Activated effector memory CD4-positive, alpha-beta T cell treated with anti-CD3 and anti-CD28 coated beads, Interleukin-2, amount 50 U/mL, for 16 hours (primary cell): ENCODE measurements around the gene RBBP8NL.
"Not testable (repeated sequence)": the region's sequence is repeated elsewhere in the genome, so short reads cannot be mapped to it uniquely, and the experiment has no call there.

Experiments used
- DNase-seq: peaks from one replicate; pipeline ENCODE4 v3.0.0-alpha.2; 2020

RBBP8NL gene

DNA sequence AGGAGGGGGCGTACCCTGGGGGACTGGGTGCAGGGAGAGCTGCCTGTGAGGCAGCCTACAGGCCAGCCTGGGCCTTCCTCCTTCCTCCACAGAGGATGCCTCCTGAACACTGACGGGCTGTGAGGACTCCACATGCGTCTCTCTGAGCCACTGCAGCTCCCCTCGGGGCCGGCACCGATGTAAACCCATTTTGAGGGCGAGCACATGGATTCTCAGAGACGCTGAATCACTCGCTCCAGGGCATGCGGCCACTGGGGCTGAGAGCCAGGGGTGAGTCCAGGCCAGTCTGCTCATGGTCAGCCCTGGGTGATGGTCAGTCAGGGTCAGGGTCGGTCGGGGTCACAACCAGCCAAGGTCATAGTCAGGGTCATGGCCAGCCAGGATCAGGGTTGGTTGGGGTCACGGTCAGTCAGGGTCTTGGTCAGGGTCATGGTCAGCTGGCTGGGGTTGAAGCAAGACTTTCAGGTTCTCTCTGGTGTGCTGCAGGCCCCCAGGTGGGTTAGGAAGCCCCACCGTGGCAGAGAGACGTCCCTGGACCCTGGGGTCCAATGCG is 14.7 kb upstream of the RBBP8NL start:
- DNase-seq: no peak

DNA sequence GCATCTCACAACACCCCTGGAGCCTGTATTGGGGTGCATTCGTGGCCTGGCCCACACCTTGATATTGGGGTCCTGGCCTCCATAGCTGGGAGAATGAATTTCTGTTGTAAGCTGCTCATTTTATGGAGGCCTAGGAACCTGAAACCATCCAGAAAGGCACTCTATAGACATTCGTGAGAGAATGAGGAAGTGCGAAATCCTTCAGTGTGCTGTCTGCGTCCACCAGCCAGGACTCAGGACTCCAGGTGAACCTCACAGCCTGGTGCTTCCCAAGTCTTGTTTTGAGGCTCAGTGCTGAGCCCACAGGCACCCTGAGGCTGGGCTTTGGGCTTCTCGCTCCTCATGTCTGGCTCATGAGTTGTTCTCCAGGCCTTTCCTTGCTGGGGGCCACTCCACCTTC is 11.9 kb upstream of the RBBP8NL start:
- no peak for DNase-seq

DNA sequence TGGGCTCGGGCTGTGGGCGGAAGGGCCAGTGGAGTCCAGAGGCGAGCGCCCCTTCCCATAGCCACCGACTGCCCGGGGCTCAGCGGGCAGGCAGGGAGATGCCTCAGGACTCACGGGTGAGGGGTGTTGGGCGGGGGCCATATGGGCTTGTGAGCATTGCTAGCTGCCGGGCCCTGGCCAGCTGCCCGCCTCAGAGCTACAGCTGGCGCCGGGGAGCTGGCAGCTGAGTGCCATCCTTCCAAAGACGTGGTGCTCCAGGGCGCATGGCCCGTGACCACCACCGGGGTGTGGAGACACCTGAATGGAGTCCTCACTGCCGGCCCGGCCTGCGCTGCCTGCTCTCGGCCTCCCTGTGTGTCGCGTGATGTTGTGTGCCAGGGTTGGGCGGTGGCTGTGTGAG is 10.6 kb upstream of the RBBP8NL start:
- no peak for DNase-seq

DNA sequence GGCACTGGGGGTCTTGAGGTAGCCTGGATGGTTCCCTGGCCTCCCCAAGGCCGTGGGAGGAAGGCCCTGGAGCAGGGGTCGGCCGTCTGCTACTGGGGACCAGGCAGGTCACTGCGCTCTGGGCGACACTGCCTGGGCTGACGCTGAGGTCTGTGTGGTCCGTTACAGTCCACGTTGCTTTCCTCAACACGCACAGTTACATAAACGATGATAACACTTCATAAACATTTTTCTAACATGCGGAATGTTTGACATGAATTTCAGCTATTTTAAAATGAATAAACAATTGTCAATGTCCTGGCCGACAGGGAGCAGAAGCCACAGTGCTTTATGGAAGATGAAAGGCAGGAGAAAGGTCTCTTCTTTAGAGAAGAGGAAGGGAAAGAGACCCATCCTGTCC is 10.2 kb upstream of the RBBP8NL start:
- DNase-seq: no peak

DNA sequence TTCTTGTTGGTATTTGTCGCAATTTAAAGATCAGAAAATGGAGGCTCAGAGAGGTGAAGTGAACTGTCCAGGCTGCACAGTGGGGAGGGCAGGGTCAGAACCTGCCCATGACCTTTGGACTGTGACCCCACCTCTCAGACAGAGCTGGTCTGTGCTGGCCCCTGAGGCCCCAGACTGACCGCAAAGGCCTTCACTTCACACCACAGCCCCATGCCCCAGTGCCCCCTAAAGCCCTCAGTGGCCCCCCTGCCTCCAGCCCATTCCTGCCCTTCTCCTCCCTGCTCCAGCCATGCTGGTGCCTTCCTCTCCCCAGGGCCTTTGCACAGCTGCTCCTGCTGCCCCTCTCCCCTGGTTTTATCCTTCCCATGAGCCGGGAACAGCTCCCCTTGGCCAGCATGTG is 9.4 kb upstream of the RBBP8NL start:
- DNase-seq: no peak

DNA sequence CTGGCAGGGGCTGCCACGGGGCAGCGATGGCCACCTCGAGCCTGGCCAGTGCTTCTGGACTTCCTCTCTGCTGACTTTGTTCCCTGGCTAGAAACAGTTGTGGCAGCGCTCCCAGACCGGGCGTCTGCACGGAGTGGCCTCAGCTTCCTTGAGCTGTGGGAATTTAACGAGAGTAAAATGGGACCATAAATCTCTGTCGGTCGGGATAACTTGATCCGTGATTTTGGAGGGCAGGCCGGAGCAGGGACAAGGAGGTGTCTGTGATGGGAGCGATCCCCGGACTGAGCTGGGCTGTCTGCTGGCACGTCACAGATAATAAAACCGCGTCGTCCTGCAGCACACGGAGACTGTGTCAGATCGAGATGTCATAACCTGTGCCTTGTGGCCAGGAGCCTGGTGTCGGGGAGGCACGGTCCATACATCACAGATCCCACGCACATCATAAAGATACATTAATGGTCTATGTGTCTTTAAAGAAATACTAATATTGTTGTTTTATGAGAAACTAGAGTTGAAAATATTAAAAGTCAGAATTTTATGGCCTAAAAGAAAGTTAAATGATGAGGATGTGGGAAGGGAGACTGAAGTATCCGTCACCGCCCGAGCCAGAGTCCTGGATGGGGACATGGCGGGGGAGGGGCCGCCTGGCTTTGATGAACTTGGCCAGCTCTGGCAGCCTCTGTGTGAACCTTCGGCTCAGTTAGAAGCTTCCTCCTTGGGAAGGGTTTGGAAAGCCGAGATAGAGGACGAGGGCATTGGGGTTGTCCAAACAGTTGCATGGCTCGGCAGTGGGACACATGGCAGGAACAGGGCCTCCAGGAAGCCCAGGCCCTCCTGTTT is 6.5 kb upstream of the RBBP8NL start:
- no peak for DNase-seq

DNA sequence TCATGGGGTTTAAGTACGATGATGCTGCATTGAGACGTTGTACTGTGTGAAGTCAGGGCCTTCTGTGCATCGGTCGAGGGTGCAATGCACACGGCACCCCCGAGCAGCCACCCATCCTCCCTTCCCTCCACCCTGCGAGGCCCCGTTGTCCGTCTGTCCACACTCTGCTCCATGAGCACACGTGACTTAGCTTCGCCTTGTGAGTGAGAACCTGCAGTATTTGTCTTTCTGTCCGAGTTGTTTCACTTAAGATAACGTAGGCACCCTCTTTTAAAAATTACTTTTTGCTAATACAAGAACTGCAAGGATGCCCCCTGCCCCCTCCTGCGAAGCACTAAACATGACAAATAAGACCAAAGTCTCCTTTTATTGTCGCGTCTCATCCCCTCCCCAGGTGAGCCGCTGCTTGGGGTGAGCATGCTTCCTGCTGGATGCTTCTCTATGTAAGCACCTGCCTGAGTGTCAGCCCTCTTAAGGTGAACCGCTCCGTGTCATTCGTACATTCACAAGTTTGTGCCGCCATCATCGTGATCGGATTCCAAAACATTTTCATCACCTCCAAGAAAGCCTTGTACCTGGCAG is 3.6 kb upstream of the RBBP8NL start:
- no peak for DNase-seq

DNA sequence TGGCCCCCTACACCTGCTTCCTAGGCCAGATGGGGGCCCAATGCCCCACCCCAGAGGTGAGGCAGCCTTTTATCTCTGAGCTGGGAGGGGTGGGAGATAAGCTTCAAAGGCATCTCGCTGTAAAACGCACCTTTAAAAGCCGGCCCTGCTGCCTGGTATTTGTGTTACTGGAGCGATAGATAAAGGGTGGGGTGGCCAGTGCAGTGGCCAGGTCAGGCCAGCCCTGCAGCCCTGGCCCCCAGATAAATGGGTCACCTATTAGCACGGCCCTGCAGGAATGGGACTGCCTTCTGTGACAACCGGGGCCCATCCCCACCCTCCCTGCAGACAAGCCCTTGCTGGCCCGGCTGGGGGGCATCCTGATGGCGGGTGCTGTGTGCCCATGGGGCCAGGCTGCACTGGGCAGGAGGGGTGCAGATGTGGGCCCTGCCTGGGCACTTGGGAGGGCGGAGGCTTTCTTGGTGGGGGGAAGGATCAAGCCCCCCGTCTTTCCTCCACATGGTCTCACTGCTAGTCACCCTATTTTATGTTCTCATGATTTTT is 3.0 kb upstream of the RBBP8NL start:
- no peak for DNase-seq

DNA sequence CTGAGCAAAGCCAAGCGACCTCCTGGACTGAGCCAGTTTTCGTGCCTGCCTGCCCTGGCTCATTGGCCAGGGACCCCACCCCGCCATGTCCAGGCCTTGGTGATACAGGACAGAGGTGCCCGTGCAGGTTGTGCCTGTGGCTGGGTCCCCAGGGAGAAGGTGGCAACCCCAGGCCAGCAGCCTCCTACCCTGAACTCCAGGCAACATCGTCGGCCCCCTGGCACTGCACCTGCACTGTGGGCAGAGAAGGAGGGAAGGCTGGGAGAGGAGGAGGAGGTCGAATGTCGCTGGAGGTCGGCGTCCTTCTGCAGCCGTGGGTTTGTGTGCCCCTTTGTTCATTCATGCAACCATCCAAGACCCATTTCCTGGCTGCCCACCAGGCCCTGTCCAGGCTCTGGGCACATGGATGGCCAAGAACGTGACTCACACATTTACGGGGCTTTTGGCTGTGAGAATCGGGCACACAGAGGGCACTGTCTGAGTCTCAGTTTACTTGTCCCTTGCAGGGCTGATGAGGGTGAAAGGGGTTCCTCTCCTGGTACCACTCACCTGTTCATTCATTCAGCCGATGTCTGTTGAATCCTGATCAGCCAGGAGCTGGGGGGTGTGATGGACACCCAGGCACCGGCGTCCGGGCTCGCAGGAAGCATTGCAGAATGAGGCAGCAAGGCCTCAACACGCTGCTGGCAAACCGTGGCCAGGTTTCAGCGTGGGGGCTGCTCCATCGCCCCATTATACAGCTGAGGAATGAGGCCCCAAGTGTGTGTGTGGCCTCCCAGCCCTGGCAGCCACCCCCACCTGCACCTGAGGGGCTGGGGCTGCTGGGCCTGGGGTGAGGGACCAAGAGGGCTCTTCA is 2.3 kb upstream of the RBBP8NL start:
- DNase-seq: no peak

DNA sequence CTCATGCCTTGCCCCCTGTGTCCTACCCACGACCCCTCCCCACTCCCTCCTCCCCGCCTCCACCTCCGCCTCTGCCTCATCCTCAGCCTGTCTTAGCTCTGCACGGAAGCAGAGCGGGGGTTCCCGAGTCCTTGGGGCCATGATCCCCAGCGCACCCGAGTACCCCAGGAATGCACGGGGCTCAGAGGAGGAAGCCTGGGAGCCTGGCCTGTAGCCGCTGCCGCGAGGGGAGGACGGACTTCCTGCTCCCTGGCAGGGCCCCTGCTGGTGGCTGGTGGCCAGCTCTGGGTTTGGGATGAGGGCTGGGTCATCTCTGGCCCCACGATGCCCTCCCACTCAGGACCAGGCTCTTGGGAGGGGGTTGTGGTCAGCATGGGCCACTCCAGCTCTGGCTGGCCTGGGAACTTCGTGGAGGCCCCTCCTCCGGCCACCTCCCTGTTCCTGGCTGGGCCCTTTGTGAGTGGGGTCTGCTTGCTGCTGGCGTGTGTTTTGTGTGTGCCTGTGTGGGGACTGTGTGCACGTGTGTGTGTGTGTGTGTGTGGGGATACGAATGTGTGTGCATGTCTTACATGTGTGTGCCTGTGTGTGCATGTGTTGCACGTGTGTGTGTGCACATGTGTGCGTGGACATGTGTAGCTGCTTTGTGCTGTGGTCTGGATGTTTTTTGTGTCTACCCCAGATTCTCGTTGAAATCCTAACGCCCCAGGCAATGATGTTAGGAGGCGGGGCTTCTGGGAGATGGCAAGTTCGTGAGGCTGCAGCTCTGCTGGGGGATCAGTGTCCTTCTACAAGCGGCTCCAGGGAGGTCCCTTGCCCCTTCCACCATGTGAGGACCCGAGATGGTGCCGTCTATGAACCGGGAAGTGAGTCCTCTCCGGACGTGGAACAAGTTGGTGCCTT is 1.3 kb upstream of the RBBP8NL start:
- no peak for DNase-seq

DNA sequence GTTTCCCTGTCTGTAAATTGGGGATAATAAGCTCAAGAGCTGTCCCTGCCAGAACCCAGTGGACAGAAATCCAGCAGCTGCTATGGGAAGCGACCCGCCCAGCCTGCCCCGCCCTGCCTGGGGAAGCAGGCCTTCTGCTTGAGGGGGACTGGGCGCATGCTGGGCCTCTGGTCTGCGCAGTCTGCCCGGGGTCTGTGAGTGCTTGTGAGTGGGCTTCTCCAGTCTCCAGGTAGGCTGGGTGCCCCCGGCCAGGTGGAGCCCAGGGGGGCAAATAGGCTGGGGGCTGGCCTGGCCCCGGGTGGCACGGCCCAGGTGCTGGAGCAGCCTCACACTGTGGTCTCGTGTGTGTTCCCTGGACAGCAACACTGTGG is 648 bp upstream of the RBBP8NL start:
- no peak for DNase-seq

DNA sequence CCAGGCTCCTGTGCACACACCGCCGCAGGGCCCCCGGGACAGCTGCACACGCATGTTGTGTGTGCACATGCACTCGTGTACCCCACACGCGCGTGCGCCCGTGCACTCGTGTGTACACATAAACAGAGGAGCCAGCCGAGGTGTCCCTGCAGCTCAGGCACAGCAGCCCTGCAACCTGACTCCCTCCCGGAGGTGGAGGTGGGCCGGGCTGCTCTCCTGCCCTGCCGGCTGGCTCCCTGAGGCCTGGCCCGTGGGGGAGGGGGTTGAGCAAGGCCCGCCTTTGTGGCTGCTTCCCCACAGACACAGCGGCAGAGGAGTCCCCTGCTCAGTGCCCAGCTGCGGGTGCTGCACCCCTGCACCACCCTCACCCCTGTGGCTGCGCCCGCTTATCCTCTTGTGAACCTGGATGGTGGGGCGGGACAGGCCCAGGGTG is 624 bp downstream of the RBBP8NL start:
- no peak for DNase-seq

DNA sequence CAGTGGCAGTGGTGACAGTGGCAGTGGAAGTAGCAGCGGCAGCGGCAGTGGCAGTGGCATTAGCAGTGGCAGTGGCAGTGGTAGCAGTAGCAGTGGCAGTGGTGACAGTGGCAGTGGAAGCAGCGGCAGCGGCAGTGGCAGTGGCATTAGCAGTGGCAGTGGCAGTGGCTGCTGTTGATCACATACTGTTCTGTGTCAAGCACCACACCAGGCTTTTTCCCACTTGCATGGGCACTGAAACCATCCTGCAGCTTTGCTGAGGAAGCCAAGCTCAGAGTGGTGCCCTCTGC is 1.3 kb downstream of the RBBP8NL start:
- not testable (repeated sequence) for DNase-seq

DNA sequence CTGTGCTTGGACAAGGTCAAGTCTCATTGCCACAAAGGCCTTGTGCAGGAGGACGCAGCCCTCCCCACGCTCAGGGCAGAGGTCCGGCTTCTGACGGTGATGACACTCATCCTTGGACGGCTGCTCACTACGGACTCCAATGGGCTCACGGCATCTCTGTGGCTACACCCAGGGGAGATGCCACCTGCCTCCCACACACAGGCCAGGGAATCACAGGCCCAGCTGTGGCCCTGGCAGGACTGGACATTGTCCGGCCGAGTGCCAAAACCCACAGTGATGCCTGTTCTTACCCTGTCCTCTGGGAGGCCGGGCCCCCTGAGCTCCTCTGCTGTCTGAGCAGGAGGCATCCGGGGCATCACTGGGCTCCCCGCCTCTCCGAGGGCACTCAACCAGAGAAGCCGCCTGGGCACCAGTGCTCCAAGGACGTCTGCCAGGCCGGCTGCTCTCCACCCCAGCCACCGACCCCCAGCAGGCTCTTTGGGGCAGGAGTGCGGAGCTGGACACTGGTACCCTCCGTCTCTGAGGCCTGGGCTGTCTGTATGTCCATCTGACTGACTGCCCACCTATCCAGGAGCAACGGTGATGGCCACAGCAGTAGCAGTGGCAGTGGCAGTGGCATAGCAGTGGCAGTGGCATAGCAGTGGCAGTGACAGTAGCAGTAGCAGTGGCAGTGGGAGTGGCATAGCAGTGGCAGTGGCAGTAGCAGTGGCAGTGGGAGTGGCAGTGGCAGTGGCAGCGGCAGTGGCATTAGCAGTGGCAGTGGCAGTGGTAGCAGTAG is 1.9 kb downstream of the RBBP8NL start:
- no peak for DNase-seq

DNA sequence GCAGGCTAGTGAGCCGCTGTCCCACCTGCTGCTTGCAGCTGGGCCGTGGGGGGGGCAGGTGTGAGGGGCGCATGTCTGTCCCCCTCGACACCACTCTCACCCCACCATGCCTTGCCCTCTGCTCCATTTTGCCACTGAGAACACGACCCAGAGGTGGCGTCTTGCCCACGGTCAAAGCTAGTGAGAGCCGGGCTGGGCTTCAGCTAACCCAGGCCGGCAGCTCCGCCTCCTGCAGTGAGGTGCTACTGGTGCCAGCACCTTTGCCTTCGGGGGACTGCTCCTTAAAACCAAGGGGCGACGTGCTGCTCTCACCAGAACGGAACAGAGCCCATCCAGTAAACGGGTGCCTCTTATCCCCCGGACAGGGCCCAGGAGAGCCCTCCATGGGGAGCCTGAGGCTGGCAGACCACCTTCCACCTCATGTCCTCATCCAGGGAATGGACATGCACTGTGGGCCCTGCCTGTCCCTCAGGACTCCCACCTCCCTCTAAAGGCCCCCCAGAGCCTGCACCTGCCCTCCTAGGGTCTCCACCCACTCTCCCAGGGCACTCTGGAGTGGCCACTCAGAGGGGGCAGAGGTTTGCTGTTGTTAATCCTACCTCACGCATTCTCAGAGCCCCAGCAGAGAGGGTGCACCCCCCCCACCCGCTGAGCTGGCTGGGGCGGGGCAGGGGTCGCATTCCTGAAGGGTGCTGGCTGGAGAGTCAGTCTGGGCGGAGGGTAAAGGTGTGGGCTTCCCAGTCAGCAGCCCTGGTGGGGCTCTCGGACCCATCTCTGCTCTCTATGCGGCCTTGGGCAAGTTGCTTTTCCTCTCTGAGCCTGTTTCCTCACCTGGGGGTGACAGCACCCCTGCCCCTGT is 2.9 kb downstream of the RBBP8NL start:
- DNase-seq: no peak

DNA sequence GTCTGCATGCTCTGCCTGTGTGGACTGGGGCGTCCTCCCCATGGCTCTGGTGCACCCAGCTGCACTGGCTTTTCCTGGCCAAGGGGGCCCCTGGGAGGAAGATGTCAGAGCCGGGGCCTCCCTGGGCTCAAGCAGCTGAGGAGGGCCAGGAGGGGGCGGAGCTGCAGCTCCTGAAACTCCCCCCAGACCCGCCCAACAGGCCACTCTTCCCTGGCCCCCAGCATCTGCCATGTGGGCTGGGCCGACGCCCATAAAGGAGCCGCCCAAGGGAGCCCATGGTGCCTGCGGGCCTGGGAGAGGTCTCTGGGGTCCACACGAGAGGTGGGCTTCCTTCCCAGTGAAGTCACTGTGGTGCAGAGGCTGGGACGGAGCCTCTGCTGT is 4.0 kb downstream of the RBBP8NL start:
- DNase-seq: no peak

DNA sequence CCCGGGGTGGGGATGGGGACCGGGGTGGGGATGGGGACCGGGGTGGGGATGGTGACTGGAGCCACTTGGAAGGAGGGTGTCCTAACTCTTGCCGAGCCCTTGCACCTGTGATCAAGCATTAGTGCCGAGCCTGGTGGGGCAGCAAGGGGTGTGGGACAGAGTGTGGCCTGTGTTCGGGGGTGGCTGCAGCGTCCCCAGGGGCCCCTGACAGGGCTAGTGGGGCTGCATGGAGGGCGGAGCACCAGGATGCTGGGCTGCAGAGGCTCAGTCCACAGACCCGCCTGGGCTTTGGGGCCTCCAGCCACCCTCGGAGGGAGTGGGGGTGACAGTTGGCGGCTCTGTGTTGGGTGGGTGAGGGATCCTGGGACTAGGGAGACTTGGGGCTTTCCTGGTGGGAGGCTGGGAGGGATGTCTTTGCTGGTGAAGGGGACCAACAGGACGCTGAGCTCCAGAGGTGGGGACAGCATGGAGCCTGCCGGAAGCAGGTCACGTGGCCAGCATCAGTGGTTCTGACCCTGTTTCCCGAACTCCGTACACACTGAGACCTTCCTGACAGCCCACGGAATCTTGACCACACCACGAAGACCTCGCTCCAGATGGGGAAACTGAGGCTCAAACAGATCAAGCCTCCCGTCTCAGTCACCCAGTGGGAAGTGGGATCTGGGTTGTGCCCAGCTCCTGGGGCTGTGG is 4.6 kb downstream of the RBBP8NL start:
- no peak for DNase-seq

DNA sequence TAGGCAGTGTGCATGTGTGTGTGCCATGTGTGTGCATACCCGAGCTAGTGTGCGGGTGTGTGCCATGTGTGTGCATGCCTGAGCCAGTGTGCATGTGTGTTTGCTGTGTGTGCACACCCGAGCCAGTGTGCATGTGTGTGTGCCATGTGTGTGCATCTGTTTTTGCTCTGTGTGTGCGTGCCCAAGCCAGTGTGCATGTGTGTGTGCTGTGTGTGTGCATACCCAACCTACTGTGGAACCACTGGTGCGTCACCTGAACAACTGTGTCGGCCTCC is 5.7 kb downstream of the RBBP8NL start:
- no peak for DNase-seq

DNA sequence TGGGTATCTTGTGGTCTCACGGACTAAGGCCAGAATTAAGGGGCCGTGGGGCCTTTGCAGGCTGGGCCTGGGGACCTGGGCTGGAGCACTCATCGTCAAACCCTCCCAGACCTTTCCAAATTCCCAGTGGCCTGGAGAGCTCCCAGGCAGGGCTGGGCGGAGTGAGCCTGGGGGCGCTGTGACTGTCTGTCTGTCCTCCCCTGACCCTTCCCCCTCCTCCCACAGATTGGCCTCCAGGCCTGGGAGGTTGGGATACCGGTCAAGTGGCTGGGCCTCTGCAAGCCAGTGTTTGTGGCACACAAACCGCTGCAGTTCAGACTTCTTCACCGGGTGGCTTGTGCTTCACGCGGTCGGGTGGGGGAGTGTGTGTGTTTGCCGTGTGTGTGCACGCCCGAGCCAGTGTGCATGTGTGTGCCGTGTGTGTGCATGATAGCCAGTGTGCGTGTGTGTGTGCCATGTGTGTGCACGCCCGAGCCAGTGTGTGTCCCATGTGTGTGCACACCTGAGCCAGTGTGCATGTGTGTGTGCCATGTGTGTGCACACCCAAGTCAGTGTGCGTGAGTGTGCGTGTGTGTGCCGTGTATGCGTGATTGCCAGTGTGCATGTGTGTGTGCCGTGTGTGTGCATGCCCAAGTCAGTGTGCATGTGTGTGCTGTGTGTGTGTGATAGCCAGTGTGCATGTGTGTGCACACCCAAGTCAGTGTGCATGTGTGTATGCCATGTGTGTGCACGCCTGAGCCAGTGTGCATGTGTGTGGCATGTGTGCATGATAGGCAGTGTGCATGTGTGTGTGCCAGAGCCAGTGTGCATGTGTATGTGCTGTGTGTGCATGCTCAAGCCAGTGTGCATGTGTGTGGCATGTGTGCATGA is 6.3 kb downstream of the RBBP8NL start:
- DNase-seq: no peak
